ENCODE measurements around the gene PGBD2.
"Not testable (repeated sequence)": the region's sequence is repeated elsewhere in the genome, so short reads cannot be mapped to it uniquely, and the experiment has no call there.

The PGBD2 gene

GRCh38 chr1:248926401-248927182, 20.6 kb downstream of the PGBD2 start:
- DNase-seq, result no peak

- DNase-seq, result not testable (repeated sequence)
Observed at GRCh38 chr1:248927283-248927682, 21.2 kb downstream of the PGBD2 start.

GRCh38 chr1:248928122-248928521, 22.1 kb downstream of the PGBD2 start:
- not testable (repeated sequence) for DNase-seq

- not testable (repeated sequence) for DNase-seq
Observed at GRCh38 chr1:248930037-248930436, 24.0 kb downstream of the PGBD2 start.

- not testable (repeated sequence) for DNase-seq
Observed at GRCh38 chr1:248938173-248938809, 32.3 kb downstream of the PGBD2 start.

GRCh38 chr1:248944134-248944999, 38.3 kb downstream of the PGBD2 start:
- not testable (repeated sequence) for DNase-seq

GRCh38 chr1:248945000-248945423, 39.0 kb downstream of the PGBD2 start:
- DNase-seq, result not testable (repeated sequence)

- DNase-seq, result not testable (repeated sequence)
Observed at GRCh38 chr1:248945453-248945852, 39.4 kb downstream of the PGBD2 start.

GRCh38 chr1:248945856-248946416, 39.9 kb downstream of the PGBD2 start:
- not testable (repeated sequence) for DNase-seq
